Kidney glomerular epithelial cell (primary cell): ENCODE data around the gene HSP90AB1.

Experiments
- DNase-seq: peaks from one replicate; lab custom pipeline; 2025; lab: John Stamatoyannopoulos, UW

HSP90AB1 gene

GRCh38 chr6:44246663-44247337, at the start of gene HSP90AB1:
Gene HSP90AB1, plus strand, starts transcription at chr6:44247101. Its CDS starts 1,529 bp downstream, at chr6:44248630.
- DNase-seq: peak; percentile 97

- DNase-seq: no peak
Observed at GRCh38 chr6:44198684-44199083, 48.2 kb upstream of the HSP90AB1 start.

GRCh38 chr6:44199883-44200282, 47.0 kb upstream of the HSP90AB1 start:
- no peak for DNase-seq

GRCh38 chr6:44201200-44201599, 45.7 kb upstream of the HSP90AB1 start:
- DNase-seq: no peak

- DNase-seq: no peak
Observed at GRCh38 chr6:44201638-44202303, 45.1 kb upstream of the HSP90AB1 start.

GRCh38 chr6:44202332-44202971, 44.4 kb upstream of the HSP90AB1 start:
- DNase-seq: no peak

- no peak for DNase-seq
Observed at GRCh38 chr6:44202972-44203750, 43.7 kb upstream of the HSP90AB1 start.

GRCh38 chr6:44203955-44204354, 42.9 kb upstream of the HSP90AB1 start:
- DNase-seq: no peak

GRCh38 chr6:44207966-44208365, 38.9 kb upstream of the HSP90AB1 start:
- DNase-seq: no peak

- no peak for DNase-seq
Observed at GRCh38 chr6:44211284-44211683, 35.6 kb upstream of the HSP90AB1 start.

GRCh38 chr6:44214307-44214706, 32.6 kb upstream of the HSP90AB1 start:
- no peak for DNase-seq

- DNase-seq: no peak
Observed at GRCh38 chr6:44216677-44217331, 30.1 kb upstream of the HSP90AB1 start, which contains the start of gene MYMX. Gene MYMX, plus strand, starts transcription at chr6:44216926. Its CDS starts 546 bp downstream, at chr6:44217472.

- DNase-seq: no peak
Observed at GRCh38 chr6:44217332-44218143, 29.4 kb upstream of the HSP90AB1 start.

GRCh38 chr6:44219053-44219814, 27.7 kb upstream of the HSP90AB1 start:
- peak; percentile 14 for DNase-seq

GRCh38 chr6:44219815-44220784, 26.8 kb upstream of the HSP90AB1 start:
- DNase-seq: no peak

- DNase-seq: no peak
Observed at GRCh38 chr6:44220913-44221290, 26.0 kb upstream of the HSP90AB1 start.

GRCh38 chr6:44221291-44221960, 25.5 kb upstream of the HSP90AB1 start:
- DNase-seq: peak; percentile 89

- no peak for DNase-seq
Observed at GRCh38 chr6:44221961-44222335, 25.0 kb upstream of the HSP90AB1 start.
